ENCODE results near the gene UBXN11. TPM values are rescaled to one million over a fixed set of nuclear protein-coding genes. Genes with fewer than 3 reads are reported as not detected.

The UBXN11 gene
- total RNA-seq, 2 donors from 2014 or later, result 13.2 to 18.1 TPM

DNA sequence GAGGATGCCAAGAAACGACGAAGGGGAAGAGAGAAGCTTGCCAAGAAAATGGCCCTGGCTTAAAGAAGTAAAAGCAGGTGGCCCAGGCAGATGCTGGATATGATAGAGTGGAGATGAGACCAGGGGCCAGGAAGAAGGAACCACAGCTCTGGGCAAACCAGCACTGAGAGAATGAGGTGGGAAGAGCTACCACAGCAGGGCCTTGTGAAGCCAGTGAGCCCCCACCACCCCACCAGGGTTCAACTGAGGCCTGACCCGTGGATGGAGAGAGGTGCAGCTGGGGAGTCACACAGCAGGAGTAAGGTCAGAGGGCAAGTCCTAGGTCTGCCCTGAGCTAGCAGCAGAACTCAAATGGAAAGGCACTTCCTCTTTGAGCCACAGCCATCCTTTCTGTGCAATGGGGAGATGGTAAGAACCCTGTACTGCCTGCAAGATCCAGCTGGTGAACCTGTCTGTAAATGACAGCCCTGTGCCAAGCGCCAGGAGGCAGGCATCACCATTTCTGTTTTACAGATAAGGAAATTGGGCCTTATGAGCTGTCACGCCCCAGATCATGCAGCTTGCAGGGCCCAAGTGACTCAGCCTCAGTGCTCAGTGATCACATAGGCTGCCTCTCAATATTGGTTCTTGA lies 18.0 kb downstream of the UBXN11 start:
- intact Hi-C loops (cut with DNase I), result no loop called here
- H3K27ac ChIP-seq, result no peak overlapping the region
- no peaks in the 10 kb centered on the region for H3K27me3 ChIP-seq (replicated peaks; ENCODE audit: insufficient read depth)
- H3K4me3 ChIP-seq, result no peak overlapping the region
- no peaks in the 10 kb centered on the region for H3K9me3 ChIP-seq
- no peaks in the 10 kb centered on the region for H3K36me3 ChIP-seq
- no peak for DNase-seq (ENCODE audit: low spot score)
- WGBS, result 53% methylated on average over 5 of the region's 5 CpGs
- no peaks in the 10 kb centered on the region for H3K4me1 ChIP-seq (replicated peaks)
- TF ChIP-seq, protein P1, sequence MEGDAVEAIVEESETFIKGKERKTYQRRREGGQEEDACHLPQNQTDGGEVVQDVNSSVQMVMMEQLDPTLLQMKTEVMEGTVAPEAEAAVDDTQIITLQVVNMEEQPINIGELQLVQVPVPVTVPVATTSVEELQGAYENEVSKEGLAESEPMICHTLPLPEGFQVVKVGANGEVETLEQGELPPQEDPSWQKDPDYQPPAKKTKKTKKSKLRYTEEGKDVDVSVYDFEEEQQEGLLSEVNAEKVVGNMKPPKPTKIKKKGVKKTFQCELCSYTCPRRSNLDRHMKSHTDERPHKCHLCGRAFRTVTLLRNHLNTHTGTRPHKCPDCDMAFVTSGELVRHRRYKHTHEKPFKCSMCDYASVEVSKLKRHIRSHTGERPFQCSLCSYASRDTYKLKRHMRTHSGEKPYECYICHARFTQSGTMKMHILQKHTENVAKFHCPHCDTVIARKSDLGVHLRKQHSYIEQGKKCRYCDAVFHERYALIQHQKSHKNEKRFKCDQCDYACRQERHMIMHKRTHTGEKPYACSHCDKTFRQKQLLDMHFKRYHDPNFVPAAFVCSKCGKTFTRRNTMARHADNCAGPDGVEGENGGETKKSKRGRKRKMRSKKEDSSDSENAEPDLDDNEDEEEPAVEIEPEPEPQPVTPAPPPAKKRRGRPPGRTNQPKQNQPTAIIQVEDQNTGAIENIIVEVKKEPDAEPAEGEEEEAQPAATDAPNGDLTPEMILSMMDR (IDR thresholded peaks at IDR 0.05), result no peak
- TF ChIP-seq POLR2A (IDR thresholded peaks at IDR 0.05) (no peak), POLR2AphosphoS5 (IDR thresholded peaks at IDR 0.05) (no peak)

DNA sequence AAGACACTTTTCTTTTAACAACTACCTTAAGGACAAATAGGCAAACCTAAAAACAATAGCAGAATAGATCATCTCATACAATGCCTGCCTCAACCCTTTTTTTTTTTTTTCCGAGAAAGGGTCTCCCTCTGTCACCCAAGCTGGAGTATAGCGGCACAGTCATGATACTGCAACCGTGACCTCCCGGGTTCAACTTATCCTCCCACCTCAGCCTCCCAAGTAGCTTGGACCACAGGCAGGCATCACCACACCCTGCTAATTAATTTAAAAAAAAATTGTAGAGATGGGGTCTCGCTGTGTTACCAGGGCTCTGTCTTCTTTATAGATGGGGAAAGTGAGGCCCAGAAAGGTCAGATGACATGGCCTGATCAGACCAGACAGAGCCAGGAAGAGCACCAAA lies 18.6 kb downstream of the UBXN11 start:
- intact Hi-C loops (cut with DNase I), result no loop called here
- 91% methylated on average over 5 of the region's 5 CpGs for WGBS

GRCh38 chr1:26287033-26287711 lies 19.3 kb downstream of the UBXN11 start:
- 72% methylated on average over 8 of the region's 8 CpGs for WGBS
- intact Hi-C loops (cut with DNase I), result no loop called here
- Histone ChIP-seq H3K27me3 (replicated peaks; ENCODE audit: insufficient read depth) (no peaks in the 10 kb centered on the region), H3K4me1 (replicated peaks) (no peaks in the 10 kb centered on the region), H3K4me3 (no peak overlapping the region), H3K27ac (no peak overlapping the region), H3K9me3 (no peaks in the 10 kb centered on the region), H3K36me3 (no peaks in the 10 kb centered on the region)
- no peak for TF ChIP-seq POLR2AphosphoS5 (IDR thresholded peaks at IDR 0.05)
- TF ChIP-seq, protein P1 (IDR thresholded peaks at IDR 0.05), result no peak
- no peak for TF ChIP-seq POLR2A (IDR thresholded peaks at IDR 0.05)
- DNase-seq (ENCODE audit: low spot score), result no peak

More for the DNA sequence above, 18.6 kb downstream of the UBXN11 start:
- no peaks in the 10 kb centered on the region for H3K9me3 ChIP-seq
- no peaks in the 10 kb centered on the region for H3K4me1 ChIP-seq (replicated peaks)
- no peak overlapping the region for H3K4me3 ChIP-seq
- H3K27me3 ChIP-seq (replicated peaks; ENCODE audit: insufficient read depth), result no peaks in the 10 kb centered on the region
- H3K27ac ChIP-seq, result no peak overlapping the region
- H3K36me3 ChIP-seq, result no peaks in the 10 kb centered on the region
- no peak for DNase-seq (ENCODE audit: low spot score)
- TF ChIP-seq, protein P1 (IDR thresholded peaks at IDR 0.05), result no peak
- TF ChIP-seq POLR2AphosphoS5 (IDR thresholded peaks at IDR 0.05) (no peak), POLR2A (IDR thresholded peaks at IDR 0.05) (no peak)

DNA sequence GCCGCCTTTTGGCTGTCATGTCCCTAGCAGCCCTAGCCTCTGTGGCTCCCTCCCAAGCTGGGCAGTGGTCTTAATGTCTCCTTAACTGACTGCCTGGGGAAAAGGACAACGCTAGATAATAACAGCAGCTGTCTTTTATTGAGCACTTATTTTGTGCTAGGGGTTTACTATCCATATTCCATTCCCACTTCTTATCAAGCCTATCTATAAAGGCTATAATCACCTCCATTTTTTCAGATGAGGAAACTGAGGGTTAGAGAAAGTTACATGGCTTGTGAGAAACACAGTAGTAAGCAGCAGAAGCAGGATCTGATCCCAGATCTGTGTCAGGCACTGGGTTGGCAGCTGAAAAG lies 20.4 kb downstream of the UBXN11 start:
- TF ChIP-seq POLR2A (IDR thresholded peaks at IDR 0.05) (no peak), POLR2AphosphoS5 (IDR thresholded peaks at IDR 0.05) (no peak)
- TF ChIP-seq, protein P1 (IDR thresholded peaks at IDR 0.05), result no peak
- WGBS, result 82% methylated on average over 2 of the region's 2 CpGs
- H3K27me3 ChIP-seq (replicated peaks; ENCODE audit: insufficient read depth), result no peaks in the 10 kb centered on the region
- DNase-seq (ENCODE audit: low spot score), result no peak
- no peak overlapping the region for H3K27ac ChIP-seq
- peaks cover 6% of the 10 kb centered on the region for H3K4me1 ChIP-seq (replicated peaks)
- H3K4me3 ChIP-seq, result no peak overlapping the region
- no peaks in the 10 kb centered on the region for H3K36me3 ChIP-seq
- H3K9me3 ChIP-seq, result no peaks in the 10 kb centered on the region
- intact Hi-C loops (cut with DNase I), result no loop called here
